Endometrial microvascular endothelial cells (primary cell): ENCODE data around the gene DNM3. TPM values are rescaled to one million over a fixed set of nuclear protein-coding genes. Genes with fewer than 3 reads are reported as not detected.
"Not testable (repeated sequence)": the region's sequence is repeated elsewhere in the genome, so short reads cannot be mapped to it uniquely, and the experiment has no call there.

Experiments used
- in situ Hi-C: cut with HindIII; loops from 2 replicates; pipeline ENCODE4 v1.10.0; 2017; ENCODE audit warnings: low sequenced_read_pairs, low pct_unique_long_range_greater_than_20kb; ENCODE audit errors: inconsistent ontology term
- total RNA-seq: library from RNA; depleted of rRNA; stranded (reverse); fragments of >200 nt; gene quantifications from one replicate; pipeline ENCODE4 v1.2.3, GENCODE V29; 2015; ENCODE audit errors: inconsistent ontology term

DNM3 gene
- total RNA-seq, 1 donor from 2014 or later = 0.84 TPM

GRCh38 chr1:172420385-172420784, 579.1 kb downstream of the DNM3 start, which contains the start of gene C1orf105:
Gene C1orf105, plus strand, starts transcription at chr1:172420685. Its CDS starts 201 bp downstream, at chr1:172420886.
- in situ Hi-C loops = loop anchor here (25.0 kb wide), 1 partner anchor 408 kb away; no protein-coding TSS in a partner anchor

GRCh38 chr1:172421974-172422604, 580.8 kb downstream of the DNM3 start:
- in situ Hi-C loops = loop anchor here (25.0 kb wide), 1 partner anchor 410 kb away; no protein-coding TSS in a partner anchor

- in situ Hi-C loops = loop anchor here (25.0 kb wide), 1 partner anchor 411 kb away; no protein-coding TSS in a partner anchor
Observed at GRCh38 chr1:172423336-172423735, 582.0 kb downstream of the DNM3 start.

- in situ Hi-C loops = no loop called here
Observed at GRCh38 chr1:172425339-172425738, 584.0 kb downstream of the DNM3 start.

GRCh38 chr1:172427191-172427590, 585.9 kb downstream of the DNM3 start:
- in situ Hi-C loops = no loop called here

- in situ Hi-C loops = no loop called here
Observed at GRCh38 chr1:172429331-172430127, 588.2 kb downstream of the DNM3 start.

GRCh38 chr1:172430128-172430454, 588.8 kb downstream of the DNM3 start:
- in situ Hi-C loops = no loop called here

GRCh38 chr1:172431204-172431603, 589.9 kb downstream of the DNM3 start:
- in situ Hi-C loops = no loop called here

- in situ Hi-C loops = no loop called here
Observed at GRCh38 chr1:172431721-172432192, 590.5 kb downstream of the DNM3 start.

GRCh38 chr1:172437183-172437582, 595.9 kb downstream of the DNM3 start:
- in situ Hi-C loops = not testable (repeated sequence)

- in situ Hi-C loops = no loop called here
Observed at GRCh38 chr1:172442404-172442803, 601.1 kb downstream of the DNM3 start.

- in situ Hi-C loops = no loop called here
Observed at GRCh38 chr1:172442843-172443565, 601.7 kb downstream of the DNM3 start.

- in situ Hi-C loops = no loop called here
Observed at GRCh38 chr1:172443666-172444453, 602.6 kb downstream of the DNM3 start, which contains the start of gene PIGC. Gene PIGC, minus strand, starts transcription at chr1:172444069. Its CDS starts 1,447 bp downstream, at chr1:172442622.

- in situ Hi-C loops = no loop called here
Observed at GRCh38 chr1:172446547-172446946, 605.2 kb downstream of the DNM3 start.

GRCh38 chr1:172447641-172448040, 606.3 kb downstream of the DNM3 start:
- in situ Hi-C loops = no loop called here

GRCh38 chr1:172448995-172449584, 607.8 kb downstream of the DNM3 start:
- in situ Hi-C loops = no loop called here

GRCh38 chr1:172449585-172450523, 608.6 kb downstream of the DNM3 start:
- in situ Hi-C loops = no loop called here
